Measurements from ENCODE around the gene CLTCL1.
"Not testable (repeated sequence)": the region's sequence is repeated elsewhere in the genome, so short reads cannot be mapped to it uniquely, and the experiment has no call there.

Gene CLTCL1

GRCh38 chr22:19291580-19292457 is at the start of gene CLTCL1:
TSS of gene CLTCL1 (minus strand) at chr22:19291719. CDS start at chr22:19291641, 78 bp downstream.
- peak; percentile 72 for ATAC-seq
- DNase-seq, result peak; percentile 78

GRCh38 chr22:19337137-19337536 is 45.6 kb upstream of the CLTCL1 start:
- DNase-seq, result no peak
- ATAC-seq, result no peak

DNA sequence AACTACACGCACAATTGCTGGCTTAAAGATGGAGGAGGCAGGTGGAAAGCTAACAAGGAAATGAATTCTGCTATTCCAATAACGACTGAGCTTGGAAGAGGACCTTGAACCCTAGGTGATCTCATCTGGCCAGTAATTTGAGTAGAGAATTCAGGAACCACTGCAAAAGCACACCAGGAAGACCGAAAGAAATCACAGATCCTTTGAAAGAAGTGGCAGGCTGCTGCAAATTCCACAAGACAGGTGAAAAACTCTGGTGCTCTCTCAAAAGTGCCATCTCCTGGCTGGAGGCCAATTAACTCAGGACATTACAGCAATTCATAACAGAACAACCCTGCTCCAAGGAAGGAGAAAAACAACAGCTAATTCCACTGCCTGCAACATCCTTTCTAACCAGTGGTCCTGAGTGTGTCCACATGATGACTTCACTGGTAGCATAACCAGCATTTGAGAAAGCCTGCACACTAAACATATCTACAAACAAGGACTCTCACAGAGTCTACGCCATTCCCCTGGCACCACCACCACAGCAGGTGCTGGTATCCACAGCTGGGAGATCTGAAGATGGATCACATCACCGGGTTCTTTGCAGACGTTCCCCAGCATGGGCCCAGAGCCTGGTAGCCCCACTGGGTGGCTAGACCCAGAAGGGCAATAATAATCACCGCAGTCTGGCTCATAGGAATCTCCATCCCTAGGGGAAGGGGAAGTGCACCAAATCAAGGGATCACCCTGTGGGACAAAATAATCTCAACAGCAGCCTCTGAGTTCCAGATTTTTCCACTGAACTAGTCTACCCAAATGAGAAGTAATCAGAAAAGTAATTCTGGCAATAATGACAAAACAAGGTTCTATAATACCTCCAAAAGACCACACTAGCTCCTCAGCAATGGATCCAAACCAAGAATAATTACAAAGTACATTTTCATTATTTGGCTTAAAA is 44.9 kb upstream of the CLTCL1 start:
- DNase-seq (no peak), ATAC-seq (no peak)

- DNase-seq, result no peak
- no peak for ATAC-seq
These were observed 40.5 kb upstream of the CLTCL1 start for GRCh38 chr22:19331975-19332374.

GRCh38 chr22:19331474-19331873 is 40.0 kb upstream of the CLTCL1 start:
- ATAC-seq, result no peak

GRCh38 chr22:19330865-19331418 is 39.4 kb upstream of the CLTCL1 start:
- no peak for ATAC-seq
- no peak for DNase-seq

More at GRCh38 chr22:19331474-19331873, 40.0 kb upstream of the CLTCL1 start:
- DNase-seq, result no peak

DNA sequence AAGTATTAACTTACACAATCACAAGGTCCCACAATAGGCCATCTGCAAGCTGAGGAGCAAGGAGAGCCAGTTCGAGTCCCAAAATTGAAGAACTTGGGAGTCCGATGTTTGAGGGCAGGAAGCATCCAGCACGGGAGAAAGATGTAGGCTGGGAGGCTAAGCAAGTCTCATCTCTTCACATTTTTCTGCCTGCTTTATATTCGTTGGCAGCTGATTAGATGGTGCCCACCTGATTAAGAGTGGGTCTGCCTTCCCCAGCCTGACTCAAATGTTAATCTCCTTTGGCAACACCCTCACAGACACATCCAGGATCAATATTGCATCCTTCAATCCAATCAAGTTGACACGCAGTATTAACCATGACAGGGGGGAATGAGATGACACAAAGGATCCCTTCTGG is 38.7 kb upstream of the CLTCL1 start:
- not testable (repeated sequence) for ATAC-seq, DNase-seq

- ATAC-seq, result no peak
- no peak for DNase-seq
These were observed 37.9 kb upstream of the CLTCL1 start for GRCh38 chr22:19329454-19329853.

GRCh38 chr22:19325296-19325948 is 33.9 kb upstream of the CLTCL1 start:
- DNase-seq (no peak), ATAC-seq (no peak)

GRCh38 chr22:19323420-19323819 is 31.9 kb upstream of the CLTCL1 start:
- ATAC-seq, DNase-seq: not testable (repeated sequence)

- no peak for DNase-seq
- ATAC-seq, result no peak
These were observed 30.2 kb upstream of the CLTCL1 start for GRCh38 chr22:19321757-19322156.

- not testable (repeated sequence) for DNase-seq, ATAC-seq
These were observed 28.6 kb upstream of the CLTCL1 start for GRCh38 chr22:19320136-19320535.

- no peak for DNase-seq
- no peak for ATAC-seq
These were observed 27.8 kb upstream of the CLTCL1 start for GRCh38 chr22:19319281-19319680.

DNA sequence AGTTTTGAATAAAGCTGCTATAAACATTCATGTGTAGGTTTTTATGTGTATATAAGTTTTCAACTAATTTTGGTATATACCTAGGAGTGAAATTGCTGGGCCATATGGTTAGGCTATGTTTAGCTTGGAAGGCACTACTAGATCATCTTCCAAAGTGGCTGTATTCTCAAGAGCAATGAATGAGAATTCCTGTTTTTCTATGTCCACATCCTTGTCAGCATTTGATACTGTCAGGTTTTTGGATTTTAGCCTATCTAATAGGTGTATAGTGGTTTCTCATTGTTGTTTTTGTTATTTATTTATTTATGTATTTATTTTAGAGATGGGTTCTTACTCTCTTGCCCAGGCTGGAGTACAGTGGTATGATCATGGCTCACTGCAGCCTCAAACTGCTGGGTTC is 26.3 kb upstream of the CLTCL1 start:
- no peak for ATAC-seq

DNA sequence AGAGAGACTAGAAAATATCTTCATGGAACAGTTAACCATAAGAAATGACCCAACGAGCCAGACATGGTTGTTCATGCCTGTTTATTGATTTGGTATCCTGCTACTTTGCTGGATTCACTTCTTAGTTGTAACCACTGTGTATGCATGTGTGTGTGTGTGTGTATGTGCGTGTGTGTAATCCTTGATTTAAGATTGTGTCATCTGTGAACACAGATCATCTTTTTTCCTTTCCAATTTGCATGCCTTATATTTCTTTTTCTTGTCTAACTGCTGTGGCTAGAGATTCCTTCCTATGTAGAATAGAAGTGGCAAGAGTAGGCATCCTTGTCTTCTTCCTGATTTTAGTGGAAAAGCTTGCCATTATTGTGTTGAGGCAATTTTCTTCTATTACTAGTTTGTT is 16.4 kb upstream of the CLTCL1 start:
- DNase-seq (no peak), ATAC-seq (no peak)

More for the DNA sequence above, 26.3 kb upstream of the CLTCL1 start:
- no peak for DNase-seq

- not testable (repeated sequence) for ATAC-seq, DNase-seq
These were observed 15.0 kb upstream of the CLTCL1 start for GRCh38 chr22:19306535-19306934.

DNA sequence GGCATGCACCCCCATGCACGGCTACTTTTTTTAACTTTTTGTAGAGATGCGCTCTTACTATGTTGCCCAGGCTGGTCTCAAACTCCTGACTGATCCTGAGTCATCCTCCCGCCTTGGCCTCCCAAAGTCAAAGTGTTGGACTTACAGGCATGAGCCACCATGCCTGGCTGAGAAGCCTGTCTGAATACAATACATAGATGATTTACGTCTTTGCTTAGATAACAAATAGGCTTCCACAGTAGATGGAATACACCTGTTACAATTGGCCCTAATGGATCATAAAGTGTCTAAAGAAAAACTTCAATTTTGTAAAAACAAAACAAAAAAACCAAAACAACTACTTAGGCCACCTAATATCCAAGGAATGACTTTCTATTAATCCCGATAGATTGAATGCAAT is 13.0 kb upstream of the CLTCL1 start:
- DNase-seq (no peak), ATAC-seq (no peak)

GRCh38 chr22:19303785-19304184 is 12.3 kb upstream of the CLTCL1 start:
- DNase-seq (no peak), ATAC-seq (no peak)

GRCh38 chr22:19295733-19296132 is 4.2 kb upstream of the CLTCL1 start:
- ATAC-seq (no peak), DNase-seq (no peak)

DNA sequence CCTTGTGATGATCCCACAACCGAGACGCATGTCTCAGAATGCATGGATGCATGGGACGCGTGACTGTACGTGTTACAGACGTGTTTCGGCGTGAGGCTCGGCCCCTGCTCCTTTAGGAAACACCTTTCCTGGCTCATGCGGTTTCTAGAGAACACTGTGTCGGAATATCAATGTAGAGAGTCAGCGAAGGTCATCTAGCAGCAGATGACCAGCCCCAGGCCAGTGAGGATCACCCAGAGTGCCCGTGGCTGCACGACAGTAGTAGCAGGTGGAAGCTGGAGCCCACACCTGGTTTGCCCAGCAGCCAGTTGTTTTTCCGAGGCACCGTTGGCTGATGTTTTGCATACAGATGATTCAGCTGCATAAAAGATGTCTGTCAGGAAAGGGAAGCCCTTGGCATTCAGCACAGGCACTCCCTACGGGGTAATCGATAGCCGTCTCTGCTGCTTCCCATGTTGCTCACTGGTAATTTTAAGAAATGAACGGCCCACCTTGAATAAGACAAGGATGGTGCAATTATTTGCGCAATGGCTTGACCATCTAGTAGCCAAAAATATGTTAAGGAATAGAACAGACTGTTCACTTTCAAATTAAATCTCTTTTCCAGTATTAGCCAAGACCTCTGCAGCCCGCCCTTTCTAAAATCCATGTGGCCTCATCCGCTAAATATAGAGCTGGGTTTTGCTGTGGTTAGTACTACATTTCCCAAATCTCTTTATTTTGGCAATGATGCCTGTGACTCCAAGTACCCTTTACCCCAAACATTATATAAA is 1.1 kb upstream of the CLTCL1 start:
- ATAC-seq, result no peak
- DNase-seq, result no peak

DNA sequence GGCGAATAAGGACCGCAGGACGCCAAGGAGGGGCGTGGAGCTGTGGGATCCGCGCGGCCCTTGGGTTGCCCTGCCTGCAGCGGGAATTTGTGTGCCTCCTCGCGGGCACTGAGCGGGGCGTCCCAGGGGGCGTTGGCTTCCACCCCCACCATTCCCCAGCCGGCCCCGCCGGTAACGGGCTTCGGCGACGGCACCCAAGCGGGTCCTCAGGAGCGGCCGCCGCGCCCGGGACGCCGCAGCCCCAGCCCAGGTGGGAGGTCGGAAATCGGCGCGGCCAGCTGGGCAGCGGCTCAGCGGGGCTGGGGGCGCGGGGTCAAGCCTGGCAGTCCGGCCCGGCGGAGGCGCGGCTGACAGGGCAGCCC is 320 bp downstream of the CLTCL1 start:
- peak; percentile 19 for ATAC-seq

More for the DNA sequence above, 320 bp downstream of the CLTCL1 start:
- DNase-seq, result peak; percentile 34

Measured in stimulated activated naive CD8-positive, alpha-beta T cell treated with anti-CD3 and anti-CD28 coated beads, Interleukin-15, Interleukin-2, amounts not matched to agents 100 U/mL and 50 U/mL, for 24 hours (primary cell).